Hepatocyte (in vitro differentiated cells): ENCODE measurements around the gene SNX17. TPM values are rescaled to one million over a fixed set of nuclear protein-coding genes. Genes with fewer than 3 reads are reported as not detected.

Source experiments
- DNase-seq: peaks from one replicate; pipeline ENCODE4 v3.0.0-alpha.2; 2016; ENCODE audit warnings: low spot score
- H2AFZ ChIP-seq: fragments of 200-600 bp; sonication (generic); 2 replicates; pipeline ENCODE4 v1.6.0; 2016; ENCODE audit warnings: antibody characterized with exemption, mild to moderate bottlenecking
- H3K27ac ChIP-seq: fragments of 200-600 bp; sonication (generic); 2 replicates; pipeline ENCODE4 v1.5.1; 2016; ENCODE audit warnings: mild to moderate bottlenecking
- H3K27me3 ChIP-seq: fragments of 200-600 bp; sonication (generic); 2 replicates; pipeline ENCODE4 v1.6.1; 2016
- H3K36me3 ChIP-seq: fragments of 200-600 bp; sonication (generic); replicated peaks from 2 replicates; pipeline ENCODE4 v1.5.1; 2016; ENCODE audit warnings: low read depth; ENCODE audit not compliant: insufficient read depth
- H3K4me1 ChIP-seq: fragments of 200-600 bp; sonication (generic); 2 replicates; pipeline ENCODE4 v1.5.1; 2016; ENCODE audit warnings: mild to moderate bottlenecking, moderate library complexity; ENCODE audit not compliant: insufficient read depth
- H3K4me2 ChIP-seq: fragments of 200-600 bp; sonication (generic); 2 replicates; pipeline ENCODE4 v1.6.0; 2016
- H3K4me3 ChIP-seq: fragments of 200-600 bp; sonication (generic); 2 replicates; pipeline ENCODE4 v1.5.1; 2016; ENCODE audit warnings: mild to moderate bottlenecking
- H3K79me2 ChIP-seq: fragments of 200-600 bp; sonication (generic); 2 replicates; pipeline ENCODE4 v1.6.0; 2017; ENCODE audit warnings: mild to moderate bottlenecking
- H3K9me2 ChIP-seq: fragments of 200-600 bp; sonication (generic); replicated peaks from 2 replicates; pipeline ENCODE4 v1.6.0; 2017; ENCODE audit warnings: mild to moderate bottlenecking; ENCODE audit not compliant: insufficient read depth
- H3K9me3 ChIP-seq: fragments of 200-600 bp; sonication (generic); 2 replicates; pipeline ENCODE4 v1.5.1; 2016; ENCODE audit warnings: low read depth, mild to moderate bottlenecking
- H4K20me1 ChIP-seq: fragments of 200-600 bp; sonication (generic); 2 replicates; pipeline ENCODE4 v1.6.0; 2016; ENCODE audit warnings: mild to moderate bottlenecking; ENCODE audit not compliant: insufficient read depth, poor library complexity, severe bottlenecking
- EZH2 ChIP-seq: fragments of 200-600 bp; sonication (generic); IDR thresholded peaks from 2 replicates; pipeline ENCODE4 v1.6.1; 2016; ENCODE audit warnings: antibody characterized with exemption, mild to moderate bottlenecking, borderline replicate concordance
- EZH2phosphoT487 ChIP-seq: fragments of 200-600 bp; sonication (generic); IDR thresholded peaks from one replicate; pipeline ENCODE4 v1.6.1; 2018; ENCODE audit warnings: antibody characterized with exemption, mild to moderate bottlenecking, low read depth, moderate library complexity; ENCODE audit not compliant: unreplicated experiment, severe bottlenecking
- WGBS: methylation state at CpG from one replicate; pipeline ENCODE4 v1.1.6; 2016; ENCODE audit warnings: low lambda C conversion rate; ENCODE audit errors: missing lambda C conversion rate; 5-methylcytosine and 5-hydroxymethylcytosine counted together
- polyA plus RNA-seq: library from polyadenylated mRNA; unstranded; fragments of >200 nt; fragmentation: Nextera tagmentation; extraction: Ambion mirVana; gene quantifications from 2 replicates; pipeline ENCODE4 v1.2.1, GENCODE V29; 2016
- total RNA-seq: library from RNA; depleted of rRNA; stranded (reverse); fragments of >200 nt; gene quantifications from 2 replicates; pipeline ENCODE4 v1.2.3, GENCODE V29; 2014
- TF ChIP-seq, protein P1 (sequence below): fragments of 200-600 bp; sonication (generic); IDR thresholded peaks from 2 replicates; pipeline ENCODE4 v1.5.1; 2016; ENCODE audit warnings: antibody characterized with exemption, mild to moderate bottlenecking; ENCODE audit not compliant: poor library complexity

SNX17 gene
- total and polyA plus RNA-seq, 2 experiments from 2014 or later, result 81.8 to 109 TPM

DNA sequence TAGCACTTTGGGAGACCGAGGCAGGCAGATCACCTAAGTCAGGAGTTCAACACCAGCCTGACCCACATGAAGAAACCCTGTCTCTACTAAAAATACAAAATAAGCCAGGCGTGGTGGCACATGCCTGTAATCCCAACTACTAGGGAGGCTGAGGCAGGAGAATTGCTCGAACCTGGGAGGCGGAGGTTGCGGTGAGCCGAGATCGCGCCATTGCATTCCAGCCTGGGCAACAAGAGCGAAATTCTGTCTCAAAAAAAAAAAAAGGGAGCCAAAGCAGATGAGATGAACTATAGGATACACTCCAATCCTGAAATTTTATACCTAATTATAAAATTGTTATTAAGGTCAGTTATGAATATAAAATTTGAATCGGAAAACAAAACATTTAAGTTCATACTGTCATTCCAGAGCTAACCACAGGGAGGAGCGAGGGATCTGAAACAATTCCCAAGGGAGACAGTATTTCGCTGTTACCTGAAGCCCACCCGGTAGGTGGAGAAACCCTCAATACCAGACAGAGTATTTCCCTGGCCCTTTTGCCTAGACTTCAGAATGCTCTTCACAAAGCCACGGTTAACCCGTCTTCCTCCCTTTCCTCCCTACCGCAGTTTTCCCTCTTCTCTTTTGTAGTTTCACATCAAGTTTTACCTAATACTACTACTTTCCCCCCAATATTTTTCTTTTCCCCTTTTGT is 37.5 kb downstream of the SNX17 start:
- Histone ChIP-seq H4K20me1 (peaks cover 14% of the 10 kb centered on the region), H3K27me3 (no peaks in the 10 kb centered on the region), H3K9me3 (no peaks in the 10 kb centered on the region), H3K36me3 (no peaks in the 10 kb centered on the region), H3K4me3 (peak overlapping the region; percentile 83), H3K4me1 (peaks cover 3% of the 10 kb centered on the region), H2AFZ (no peak overlapping the region), H3K4me2 (peak overlapping the region; percentile 84), H3K27ac (peak overlapping the region; percentile 90), H3K9me2 (no peaks in the 10 kb centered on the region), H3K79me2 (peaks cover 61% of the 10 kb centered on the region)
- 53% methylated on average over 16 of the region's 16 CpGs for WGBS
- DNase-seq, result peak; percentile 70
- TF ChIP-seq, protein P1, sequence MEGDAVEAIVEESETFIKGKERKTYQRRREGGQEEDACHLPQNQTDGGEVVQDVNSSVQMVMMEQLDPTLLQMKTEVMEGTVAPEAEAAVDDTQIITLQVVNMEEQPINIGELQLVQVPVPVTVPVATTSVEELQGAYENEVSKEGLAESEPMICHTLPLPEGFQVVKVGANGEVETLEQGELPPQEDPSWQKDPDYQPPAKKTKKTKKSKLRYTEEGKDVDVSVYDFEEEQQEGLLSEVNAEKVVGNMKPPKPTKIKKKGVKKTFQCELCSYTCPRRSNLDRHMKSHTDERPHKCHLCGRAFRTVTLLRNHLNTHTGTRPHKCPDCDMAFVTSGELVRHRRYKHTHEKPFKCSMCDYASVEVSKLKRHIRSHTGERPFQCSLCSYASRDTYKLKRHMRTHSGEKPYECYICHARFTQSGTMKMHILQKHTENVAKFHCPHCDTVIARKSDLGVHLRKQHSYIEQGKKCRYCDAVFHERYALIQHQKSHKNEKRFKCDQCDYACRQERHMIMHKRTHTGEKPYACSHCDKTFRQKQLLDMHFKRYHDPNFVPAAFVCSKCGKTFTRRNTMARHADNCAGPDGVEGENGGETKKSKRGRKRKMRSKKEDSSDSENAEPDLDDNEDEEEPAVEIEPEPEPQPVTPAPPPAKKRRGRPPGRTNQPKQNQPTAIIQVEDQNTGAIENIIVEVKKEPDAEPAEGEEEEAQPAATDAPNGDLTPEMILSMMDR, result peak; percentile 61
- TF ChIP-seq EZH2phosphoT487 (no peak), EZH2 (no peak)

DNA sequence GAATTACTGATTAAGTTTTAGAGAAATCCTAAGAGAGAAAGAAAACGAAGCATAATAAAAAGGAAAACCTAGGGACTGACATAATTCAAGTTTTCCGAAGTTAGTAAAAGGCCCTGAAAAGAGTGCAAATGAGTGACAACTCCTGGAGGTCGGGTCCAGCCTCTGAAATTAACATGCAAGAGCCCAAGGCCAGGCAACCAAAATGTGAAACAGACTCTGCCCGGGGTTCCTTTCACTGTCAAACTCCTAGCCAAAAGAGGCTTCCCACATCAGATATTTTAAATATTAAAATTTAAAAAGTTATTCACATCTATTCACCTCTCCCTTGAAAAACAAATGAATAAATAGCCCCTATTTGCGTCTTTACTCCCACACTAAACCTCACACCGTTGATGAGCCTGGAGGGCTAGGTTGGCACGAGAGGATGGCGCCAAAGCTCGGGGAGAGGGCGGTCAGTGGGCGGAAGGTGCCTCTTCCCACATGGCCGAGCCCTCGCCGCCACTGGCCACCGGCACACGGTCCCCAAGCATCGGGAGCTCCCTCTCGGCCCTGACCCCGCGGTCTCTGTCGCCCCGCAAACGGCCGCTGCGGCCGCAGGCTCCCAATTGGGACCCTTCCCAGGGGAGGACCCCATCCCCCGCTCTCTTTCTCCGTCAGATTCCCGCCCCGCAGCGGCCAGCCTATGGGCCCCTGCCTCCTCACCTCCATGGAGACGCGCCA is 38.3 kb downstream of the SNX17 start:
- Histone ChIP-seq H3K27me3 (no peaks in the 10 kb centered on the region), H4K20me1 (peaks cover 7% of the 10 kb centered on the region), H3K9me3 (no peaks in the 10 kb centered on the region), H3K79me2 (peaks cover 53% of the 10 kb centered on the region), H2AFZ (peak overlapping the region; percentile 85), H3K36me3 (no peaks in the 10 kb centered on the region), H3K27ac (peak overlapping the region; percentile 90), H3K4me2 (peak overlapping the region; percentile 84), H3K9me2 (no peaks in the 10 kb centered on the region), H3K4me3 (peak overlapping the region; percentile 83), H3K4me1 (peaks cover 3% of the 10 kb centered on the region)
- no peak for TF ChIP-seq EZH2
- TF ChIP-seq, protein P1, result no peak
- no peak for TF ChIP-seq EZH2phosphoT487
- under 1% methylated on average over 33 of the region's 33 CpGs for WGBS
- DNase-seq, result no peak

DNA sequence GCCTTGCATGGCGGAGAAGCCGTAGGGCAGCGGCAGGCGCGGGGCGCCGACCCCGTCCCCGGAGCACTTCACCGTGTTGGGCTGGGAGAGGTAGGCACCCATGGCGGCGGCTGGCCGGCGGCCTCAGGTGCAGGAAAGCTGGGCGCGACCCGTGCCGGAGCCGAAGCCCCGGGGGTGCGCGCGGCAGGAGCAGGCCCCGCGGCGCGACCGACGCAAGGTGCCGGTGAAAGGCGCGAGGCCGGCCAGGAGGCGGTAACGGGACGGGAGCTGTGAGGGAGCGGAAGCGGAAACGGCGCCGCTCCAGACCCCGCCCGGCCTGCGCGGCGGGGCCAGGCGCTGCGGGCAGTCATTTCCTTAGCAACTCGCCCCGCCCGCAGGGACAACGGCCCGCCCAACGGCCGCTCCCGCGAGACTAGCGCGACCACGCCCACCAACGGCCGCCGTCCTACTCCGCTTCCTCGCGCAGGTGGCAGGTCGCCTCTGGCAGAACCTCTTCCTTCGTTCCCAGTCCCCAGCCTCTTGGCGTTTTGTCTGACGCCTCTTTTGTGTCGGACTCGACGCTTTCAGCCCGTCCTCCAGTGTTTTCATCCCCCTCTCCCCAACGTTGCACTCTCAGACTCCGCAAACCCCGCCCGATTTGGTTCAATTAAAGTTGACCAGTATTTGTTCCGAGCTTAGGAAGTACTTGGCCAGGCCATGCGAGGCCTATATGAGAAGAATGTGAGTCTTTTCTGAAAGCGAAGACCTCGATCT is 39.1 kb downstream of the SNX17 start, which contains the start of gene PPM1G:
Gene PPM1G (minus strand): TSS at position 271 of the 753 bp plus-strand sequence. CDS start 169 bp downstream, at position 102.
- H3K27me3 ChIP-seq, result no peaks in the 10 kb centered on the region
- H2AFZ ChIP-seq, result peak within 1 kb of the TSS; percentile 85
- peak within 1 kb of the TSS; percentile 83 for H3K4me3 ChIP-seq
- TF ChIP-seq EZH2 (no peak), EZH2phosphoT487 (no peak)
- TF ChIP-seq, protein P1, result no peak
- DNase-seq, result peak; percentile 98
- no peaks in the 10 kb centered on the region for H3K9me2 ChIP-seq
- H3K4me1 ChIP-seq, result peaks cover 3% of the 10 kb centered on the region
- WGBS, result 3% methylated on average over 69 of the region's 82 CpGs
- peaks cover 46% of the 10 kb centered on the region for H3K79me2 ChIP-seq
- H4K20me1 ChIP-seq, result peaks cover 3% of the 10 kb centered on the region
- peak within 1 kb of the TSS; percentile 90 for H3K27ac ChIP-seq
- H3K9me3 ChIP-seq, result no peaks in the 10 kb centered on the region
- H3K36me3 ChIP-seq, result no peaks in the 10 kb centered on the region
- peak within 1 kb of the TSS; percentile 84 for H3K4me2 ChIP-seq
